GM18873 (cell line): ENCODE measurements around the gene CIDEA.

Experiments
- ATAC-seq: cut with Tn5 transposase; IDR thresholded peaks from one replicate; pipeline ENCODE4 v1.9.1; 2021; ENCODE audit warnings: mild to moderate bottlenecking, moderate library complexity, moderate number of reproducible peaks; ENCODE audit not compliant: unreplicated experiment, low FRiP score

CIDEA gene

DNA sequence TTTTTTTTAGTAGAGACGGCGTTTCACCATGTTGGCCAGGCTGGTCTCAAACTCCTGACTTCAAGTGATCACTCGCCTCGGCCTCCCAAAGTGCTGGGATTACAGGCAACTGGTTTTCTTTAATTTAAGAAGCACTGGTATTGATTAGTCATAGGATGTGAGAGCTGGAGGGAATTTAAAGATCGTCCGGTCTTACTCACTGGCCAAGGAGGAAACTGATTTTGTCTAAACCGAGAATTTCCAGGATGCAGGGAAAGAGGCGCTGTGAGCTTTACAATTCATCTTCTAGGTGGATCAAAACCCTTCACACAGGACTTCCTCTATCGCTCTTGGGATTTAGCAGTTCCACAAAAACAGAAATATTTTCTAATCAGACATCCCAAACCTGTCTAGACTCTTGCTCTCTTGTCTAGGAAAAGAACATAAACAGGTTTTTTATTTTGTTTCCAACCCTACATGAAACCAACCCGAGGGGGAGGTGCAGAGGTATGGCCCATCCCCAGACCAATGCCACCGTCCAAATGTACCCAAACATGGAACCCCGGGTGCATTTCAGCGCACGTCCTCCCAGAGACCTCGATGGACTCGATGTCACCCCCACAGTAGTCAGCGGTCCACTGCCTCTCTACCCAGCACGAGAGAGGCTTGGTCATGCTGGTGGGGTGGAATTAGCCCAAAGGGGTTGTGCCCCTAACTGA lies 41.4 kb downstream of the CIDEA start:
- no peak for ATAC-seq

DNA sequence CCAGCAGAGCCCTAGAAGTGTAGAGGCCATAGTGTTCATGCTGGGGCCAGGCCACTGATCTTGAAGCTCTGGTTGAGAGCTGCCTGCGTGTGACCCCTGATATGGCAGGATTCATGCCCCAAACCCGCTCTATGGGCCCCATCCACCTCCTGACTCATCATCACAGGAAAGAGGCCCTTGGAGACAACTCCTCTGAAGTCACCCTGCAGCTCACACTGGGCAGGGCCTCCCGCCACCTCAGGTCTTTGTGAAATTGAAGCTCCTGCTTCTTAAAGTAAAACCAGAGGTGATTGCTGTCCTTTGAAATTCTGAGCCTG lies 41.9 kb downstream of the CIDEA start:
- ATAC-seq = no peak

DNA sequence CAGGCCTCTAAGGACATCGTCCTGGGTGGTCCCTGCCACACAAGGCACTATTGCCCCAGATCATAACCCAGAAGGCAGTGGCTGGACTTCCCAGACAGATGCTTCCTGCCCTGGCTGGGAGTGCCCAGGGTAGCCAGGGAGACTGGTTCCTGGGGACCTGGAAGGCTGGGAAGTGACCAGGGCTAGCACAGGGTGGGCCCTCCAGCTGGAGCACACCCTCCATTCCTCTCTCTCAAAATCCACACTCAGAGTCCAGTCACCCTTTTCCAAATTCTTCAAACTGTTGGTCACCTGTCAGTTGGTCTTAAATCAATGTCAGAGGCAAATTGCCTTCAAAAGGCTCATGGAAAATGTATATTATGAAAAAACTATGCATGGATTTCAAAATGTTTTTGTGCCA lies 42.3 kb downstream of the CIDEA start:
- ATAC-seq = no peak

DNA sequence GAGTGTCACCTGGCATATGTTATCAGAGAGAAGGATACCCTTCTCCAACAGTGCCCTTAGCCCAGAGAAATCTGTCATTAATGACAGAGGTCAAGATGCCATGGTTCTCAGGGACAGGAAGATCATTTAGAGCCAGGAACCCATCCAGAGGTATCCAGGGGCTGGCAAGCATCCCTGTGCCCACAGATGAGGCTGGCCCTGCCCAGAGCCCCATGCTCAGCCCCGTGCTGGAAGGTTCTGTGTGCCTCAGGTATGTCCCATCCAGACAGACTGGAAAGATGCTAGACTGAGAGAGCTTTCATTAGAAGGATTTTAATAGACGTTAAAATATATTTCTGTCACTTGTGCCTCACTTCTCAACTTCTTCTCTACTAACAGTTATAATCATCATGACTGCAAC lies 45.7 kb downstream of the CIDEA start:
- ATAC-seq = no peak

DNA sequence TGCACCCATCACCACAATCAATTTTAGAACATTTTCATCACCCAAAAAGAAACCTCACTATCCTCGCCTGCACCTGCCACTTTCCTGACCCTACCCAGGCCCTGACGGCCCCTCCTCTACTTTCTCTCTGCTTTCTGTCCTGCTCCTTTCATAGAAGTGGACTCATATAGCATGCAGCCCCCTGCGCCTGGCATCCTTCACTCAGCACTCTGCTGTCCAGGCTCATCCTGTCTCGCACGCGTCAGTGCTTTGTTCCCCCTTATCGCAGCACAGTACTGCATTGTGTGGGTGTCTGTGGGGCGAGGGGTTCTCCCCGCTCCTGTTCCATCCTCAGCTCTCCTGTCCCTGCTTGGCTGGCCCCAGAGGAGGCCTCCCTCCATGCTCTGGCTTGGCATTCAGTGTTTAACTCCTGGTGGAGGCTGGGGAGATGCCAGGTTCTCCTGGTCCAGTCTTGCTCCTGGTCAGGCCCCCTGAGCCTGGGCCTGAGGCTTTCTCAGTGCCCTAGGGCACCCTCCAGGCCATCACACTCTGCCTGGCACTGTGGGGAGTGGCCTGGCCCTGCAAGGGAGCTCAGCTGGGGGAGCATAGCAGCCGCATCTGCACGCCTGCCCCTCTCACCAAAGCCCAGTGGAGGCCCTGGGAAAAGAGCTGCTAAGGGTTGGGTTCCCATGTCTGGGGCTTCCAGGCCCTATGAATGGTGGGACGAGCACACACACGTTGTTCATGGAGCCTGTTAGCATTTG lies 47.3 kb downstream of the CIDEA start:
- no peak for ATAC-seq

DNA sequence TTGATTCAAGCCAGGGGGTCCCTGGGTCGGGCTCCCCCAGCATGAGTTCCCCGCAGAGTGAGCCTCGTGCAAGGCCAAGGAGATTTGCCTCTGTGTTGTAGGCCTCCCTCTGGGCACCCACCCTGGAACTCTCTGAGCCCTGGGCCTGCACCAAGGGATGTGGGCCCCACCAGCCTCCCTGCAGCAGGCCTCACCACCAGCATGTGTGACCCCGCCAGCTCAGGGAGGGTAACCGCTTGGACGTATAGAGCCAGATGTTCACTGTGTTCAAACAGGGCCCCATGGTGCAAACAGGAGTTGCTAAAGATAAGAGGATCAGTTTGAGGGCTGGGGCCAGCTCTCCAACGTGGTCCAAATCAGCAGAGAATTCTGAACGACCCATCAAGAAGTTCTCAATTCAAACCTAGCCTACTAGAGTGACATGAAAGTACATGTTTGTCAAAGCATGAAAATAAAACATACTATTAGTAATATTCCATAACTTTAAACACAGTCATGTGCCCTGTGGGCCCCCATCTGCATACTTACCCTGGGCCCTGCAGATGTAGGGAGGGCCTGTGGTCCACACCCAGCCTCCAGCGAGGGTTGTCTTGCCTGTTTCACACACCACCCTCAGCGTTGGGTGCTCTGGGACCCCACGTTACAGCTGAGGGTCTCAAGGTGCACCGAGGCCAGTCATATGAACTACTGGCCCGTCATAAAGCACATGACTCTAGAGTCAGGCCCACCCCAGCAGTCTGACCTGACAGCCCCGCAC lies 48.4 kb downstream of the CIDEA start:
- ATAC-seq = no peak

DNA sequence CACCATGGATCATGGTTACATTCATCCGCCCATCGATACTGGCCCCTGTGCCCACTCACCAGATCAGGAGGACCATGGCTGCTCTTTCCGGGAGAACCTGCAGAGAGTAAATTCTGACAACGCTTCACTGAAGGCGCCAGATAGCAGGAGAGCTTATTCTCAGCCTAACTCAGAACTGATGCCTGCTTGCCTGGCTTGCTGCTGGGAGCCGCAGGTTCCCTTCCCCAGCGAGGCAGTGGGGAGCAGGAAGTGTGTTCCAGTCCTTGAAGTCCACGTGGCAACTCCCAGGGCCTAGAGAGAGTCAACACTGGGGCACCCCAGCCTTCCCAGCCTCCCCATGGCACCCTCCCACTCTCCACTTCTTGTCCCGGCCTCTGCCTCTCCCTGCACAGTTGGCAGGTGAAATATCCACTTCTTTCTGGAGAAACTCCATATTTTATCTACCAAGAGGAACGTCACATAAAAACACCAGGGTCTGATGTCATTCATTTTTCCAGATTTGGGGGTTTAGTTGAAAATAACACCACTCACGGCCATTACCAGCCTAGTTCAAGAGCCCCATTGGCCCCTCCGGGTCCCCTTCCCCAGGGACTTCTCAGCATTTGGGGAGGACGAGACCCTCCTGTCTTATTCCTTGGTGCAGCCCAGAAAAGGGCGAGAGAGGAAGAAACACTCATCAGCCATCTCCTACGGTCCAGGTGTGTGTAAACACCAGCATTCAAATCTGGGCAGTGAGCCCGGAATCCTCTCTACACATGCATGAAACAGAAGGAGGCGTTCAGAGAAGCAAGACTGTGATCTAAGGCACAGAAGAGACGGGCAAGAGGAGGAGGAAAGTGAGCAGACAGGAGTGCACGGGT lies 50.4 kb downstream of the CIDEA start:
- no peak for ATAC-seq

DNA sequence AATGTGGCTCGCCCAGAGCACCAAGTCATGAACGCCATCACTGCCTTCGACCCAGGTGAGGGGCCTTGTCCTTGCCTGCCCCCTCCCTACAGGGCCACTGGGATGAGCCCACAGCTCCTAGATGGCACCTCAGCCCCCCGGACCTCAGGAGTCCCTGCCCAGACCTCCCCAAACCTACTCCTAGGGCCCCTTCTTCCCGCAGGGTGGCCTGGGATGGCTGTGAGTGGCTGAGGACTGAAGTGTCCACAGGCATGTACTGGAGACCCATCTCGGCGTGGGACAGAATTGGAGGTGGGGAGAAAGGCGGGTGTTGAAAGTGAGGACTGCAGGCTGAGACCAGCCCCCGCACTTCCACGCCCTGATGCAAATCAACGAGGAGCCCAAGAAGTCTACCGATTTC lies 51.0 kb downstream of the CIDEA start:
- ATAC-seq = no peak

DNA sequence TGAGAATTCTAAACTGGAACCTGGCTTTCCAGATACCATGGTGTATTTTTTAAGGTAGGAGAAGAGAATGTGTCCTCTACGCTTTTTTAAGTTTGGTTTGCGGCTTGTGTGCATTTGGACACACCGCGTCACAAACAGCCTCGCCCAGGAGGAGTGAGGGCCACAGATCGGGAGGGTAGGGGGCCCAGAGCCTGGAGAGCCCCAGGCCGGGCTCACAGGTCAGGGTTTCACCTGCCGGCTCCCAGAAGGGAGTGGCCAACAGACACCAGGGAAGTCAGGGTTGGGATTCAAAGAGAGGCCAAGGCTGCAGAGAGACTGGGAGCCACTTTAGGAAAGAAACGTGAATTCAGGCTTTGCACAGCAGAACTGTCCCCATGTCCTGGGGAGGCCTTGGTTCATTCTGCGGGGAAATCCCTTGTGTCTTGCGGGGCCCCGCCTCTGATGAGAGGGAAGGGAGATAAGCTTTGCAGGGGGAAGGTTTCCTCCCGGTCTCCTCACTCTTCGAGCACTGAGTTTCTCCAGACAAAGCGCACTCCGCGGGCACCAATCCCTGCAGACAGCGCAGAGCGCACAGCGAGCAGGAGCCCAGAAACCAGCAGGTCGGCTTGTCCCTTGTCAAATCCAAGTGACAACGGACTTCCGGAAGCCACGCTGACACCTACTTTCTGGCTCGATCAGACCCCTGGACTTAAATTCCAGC lies 51.9 kb downstream of the CIDEA start:
- no peak for ATAC-seq

DNA sequence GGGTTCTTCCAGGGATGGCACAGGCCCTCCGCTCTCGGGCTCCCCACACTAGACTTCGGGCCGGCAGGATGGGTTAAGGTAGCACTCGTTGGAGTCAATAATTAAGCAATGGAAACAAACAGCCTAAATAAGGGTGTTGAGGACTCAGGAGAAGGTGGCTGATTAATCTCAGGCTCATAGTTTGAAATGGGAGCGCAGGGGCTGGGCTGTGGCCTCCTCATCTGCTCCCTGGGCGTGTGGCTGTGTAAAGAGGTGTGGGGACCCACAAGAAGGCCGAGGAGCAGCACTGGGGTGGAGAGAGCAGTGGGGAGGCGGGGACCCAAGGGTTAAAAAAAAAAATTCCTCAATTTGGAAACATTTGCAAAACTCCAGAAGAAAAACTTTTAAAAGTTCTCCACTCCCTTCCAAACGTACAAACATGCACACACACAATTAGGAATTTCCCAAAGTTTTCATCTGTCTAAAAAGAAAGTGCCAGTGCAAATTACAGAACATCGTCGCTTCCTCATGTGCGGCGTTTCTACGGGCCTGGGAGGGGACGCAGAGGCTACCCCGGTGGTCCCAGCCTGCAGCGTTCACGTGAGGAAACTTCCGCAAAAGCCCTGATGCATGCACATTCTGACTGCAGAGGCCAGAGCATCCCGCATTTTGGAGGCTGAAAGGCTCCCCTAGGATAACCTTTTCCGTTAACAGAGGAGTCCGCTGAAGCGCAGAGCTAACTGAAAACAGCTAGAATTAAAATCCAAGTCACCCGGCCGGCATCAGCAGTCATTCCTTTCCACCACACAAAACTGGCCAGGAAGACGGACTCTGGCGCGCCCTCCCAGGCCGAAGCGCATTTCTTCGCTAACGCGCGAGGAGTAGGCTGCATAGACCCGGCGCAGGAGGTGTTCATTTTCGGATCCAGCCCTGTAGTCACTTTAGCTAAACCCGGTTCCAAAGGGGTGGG lies 52.9 kb downstream of the CIDEA start:
- no peak for ATAC-seq

DNA sequence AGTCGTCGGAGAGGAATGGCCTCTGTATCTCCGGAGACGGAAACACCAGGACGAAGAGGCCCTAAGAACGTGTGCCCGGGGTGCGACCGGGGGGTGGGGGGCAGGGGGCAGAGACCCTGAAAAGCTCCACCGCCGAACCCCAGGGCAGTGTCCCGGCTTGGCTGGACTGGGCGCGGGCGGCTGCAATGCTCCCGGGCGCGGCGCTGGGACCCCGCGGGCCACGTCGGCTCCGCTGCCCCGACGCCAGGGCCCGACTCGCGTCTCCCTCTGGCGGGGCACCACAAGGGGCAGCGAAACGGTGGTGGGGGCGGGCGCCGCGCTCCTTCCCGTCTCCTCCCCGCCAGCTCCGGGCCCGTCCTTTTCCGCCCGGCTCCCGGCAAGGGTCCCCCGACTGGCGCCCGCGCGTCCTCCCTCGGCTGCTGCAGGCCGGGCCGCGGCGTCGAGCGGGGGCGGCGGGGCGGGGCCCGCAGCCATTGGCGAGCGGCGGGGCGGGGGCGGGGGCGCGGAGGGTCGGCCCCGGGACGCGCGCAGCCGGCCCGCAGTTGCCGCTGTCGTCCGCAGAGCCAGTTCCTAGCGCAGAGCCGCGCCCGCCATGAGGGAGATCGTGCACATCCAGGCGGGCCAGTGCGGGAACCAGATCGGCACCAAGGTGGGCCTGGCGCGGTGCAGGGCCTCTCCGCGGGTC lies 53.7 kb downstream of the CIDEA start, which contains the start of gene TUBB6:
TUBB6 (plus strand) TSS at position 541 of the 685 bp plus-strand sequence; CDS start at position 593, 52 bp downstream.
- ATAC-seq = no peak

DNA sequence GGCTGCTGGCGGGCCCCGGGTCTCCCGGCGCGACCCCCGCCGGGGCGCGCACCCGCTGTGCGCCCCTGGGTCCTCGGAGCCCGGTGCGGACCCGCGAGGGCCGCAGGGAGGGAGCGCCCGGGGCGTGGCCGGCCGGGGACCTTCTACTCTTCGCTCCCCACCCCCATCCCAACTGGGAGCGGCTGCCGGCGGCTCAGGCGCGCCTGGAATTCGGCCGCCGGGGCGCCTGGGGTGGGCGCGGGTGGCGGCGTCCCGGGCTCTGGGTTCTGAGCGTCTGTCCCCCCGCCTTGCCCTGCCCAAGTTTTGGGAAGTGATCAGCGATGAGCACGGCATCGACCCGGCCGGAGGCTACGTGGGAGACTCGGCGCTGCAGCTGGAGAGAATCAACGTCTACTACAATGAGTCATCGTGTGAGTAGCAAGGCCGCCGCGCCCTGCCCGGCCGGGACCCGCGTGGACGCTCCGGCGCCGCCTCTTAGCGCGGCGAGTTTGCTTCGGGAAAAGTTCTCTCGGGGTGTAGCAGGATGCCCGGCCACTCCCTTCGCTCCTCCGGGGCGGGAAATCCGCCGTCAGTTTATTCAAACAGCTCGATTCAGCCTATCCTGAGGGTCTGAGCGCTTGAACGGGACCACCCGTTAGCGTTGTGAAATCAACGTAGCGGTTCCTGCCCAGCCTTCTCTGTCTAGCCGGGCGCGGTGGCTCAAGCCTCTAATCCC lies 54.4 kb downstream of the CIDEA start:
- ATAC-seq = no peak

DNA sequence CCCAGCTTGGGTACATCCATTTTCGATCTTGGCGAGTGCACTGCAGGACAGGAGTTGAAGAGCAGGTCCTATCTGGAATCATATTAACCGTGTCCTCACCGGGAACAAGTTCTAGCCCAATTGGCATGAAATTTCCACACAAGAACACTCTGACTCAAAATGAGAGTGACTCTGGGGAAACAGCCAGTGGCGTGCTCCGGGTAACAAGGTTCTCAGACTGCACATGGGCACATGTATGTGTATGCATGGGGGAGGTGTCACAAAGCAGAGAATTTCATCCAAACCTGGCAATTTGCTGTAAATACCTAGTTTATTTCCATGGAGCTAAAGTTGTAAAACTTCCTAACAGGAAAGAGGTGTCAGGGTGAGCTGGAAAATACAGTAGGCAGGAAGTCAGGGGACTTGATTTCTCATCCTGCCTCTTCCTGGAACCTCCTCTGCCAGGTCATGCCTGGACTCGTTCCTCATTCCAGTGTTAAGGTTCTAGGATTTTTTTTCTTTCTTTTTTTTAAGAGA lies 55.6 kb downstream of the CIDEA start:
- no peak for ATAC-seq

DNA sequence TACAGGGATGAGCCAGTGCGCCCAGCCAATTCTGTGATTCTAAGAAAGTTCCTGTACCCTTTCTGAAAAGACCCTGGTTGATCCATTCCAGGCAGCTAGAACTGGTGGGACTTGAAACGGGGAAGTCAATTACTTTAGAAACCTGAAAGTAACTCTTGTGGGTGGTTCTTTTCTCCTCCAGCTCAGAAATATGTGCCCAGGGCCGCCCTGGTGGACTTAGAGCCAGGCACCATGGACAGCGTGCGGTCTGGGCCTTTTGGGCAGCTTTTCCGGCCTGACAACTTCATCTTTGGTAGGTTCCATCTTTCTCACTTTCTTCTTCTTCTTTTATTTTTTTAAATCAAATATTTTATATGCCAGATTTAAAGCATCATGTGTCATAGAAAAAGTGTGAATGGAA lies 56.6 kb downstream of the CIDEA start:
- no peak for ATAC-seq

DNA sequence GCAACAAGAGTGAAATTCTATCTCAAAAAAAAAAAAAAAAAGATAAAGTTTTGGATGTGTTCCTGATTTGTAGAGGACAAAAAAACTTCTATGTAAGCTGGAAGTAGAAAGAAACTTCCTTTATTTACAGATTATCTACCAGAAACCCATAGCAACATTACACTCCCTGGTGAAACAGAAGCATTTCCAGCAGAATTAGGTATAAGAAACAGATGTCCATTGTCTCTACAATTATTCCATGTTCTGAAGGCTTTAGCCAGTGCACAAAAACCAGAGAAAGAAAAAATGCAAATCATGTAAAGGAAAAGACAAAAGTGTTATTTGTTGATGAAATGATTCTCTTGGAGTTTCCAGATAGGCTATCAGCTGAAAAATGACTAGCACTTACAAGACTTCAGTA lies 58.8 kb downstream of the CIDEA start:
- ATAC-seq = no peak

DNA sequence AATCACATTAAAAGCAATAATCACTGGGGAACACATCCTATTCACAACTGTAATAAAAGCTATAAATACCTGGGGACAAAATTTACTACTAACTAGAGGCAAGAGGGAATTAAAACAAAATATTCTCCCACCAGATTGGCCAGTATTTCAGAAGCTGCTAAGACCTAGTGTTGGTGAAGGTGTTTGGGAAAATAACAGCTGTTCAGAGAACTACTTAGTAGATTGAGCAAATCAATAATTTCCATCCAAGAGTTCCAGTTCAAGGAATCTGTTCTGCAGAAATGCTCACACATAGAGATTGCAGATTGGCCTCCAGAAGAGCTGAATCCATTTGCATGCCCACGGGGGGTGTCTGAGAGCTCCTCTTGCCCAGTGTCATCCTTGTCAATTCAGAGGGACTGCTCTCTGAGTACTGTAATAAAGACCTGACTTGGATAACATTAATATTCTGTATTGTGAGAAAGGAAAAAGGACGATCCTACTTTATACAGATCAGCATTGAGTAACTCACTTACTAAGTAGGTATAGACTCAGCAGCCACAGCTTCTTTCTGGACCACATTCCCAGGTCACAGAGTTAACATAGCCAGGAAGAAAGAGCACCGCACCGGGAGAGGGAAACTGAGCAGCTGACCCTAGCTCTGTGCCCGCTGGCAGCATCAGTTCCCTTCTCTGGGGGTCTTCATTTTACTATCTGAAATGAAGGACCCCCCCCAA lies 59.5 kb downstream of the CIDEA start:
- no peak for ATAC-seq
